COLO668 (cell line): ENCODE measurements around the gene ERICH6.
"Not testable (repeated sequence)": the region's sequence is repeated elsewhere in the genome, so short reads cannot be mapped to it uniquely, and the experiment has no call there.

ENCODE experiments used
- DNase-seq: peaks from one replicate; lab custom pipeline; 2025; ENCODE audit not compliant: unreplicated experiment; lab: John Stamatoyannopoulos, UW

Gene ERICH6

GRCh38 chr3:150682279-150682678 is 21.4 kb downstream of the ERICH6 start:
- DNase-seq, result no peak

GRCh38 chr3:150681057-150681456 is 22.7 kb downstream of the ERICH6 start:
- DNase-seq, result no peak

GRCh38 chr3:150680562-150680961 is 23.2 kb downstream of the ERICH6 start:
- DNase-seq, result no peak

GRCh38 chr3:150675587-150675986 is 28.1 kb downstream of the ERICH6 start:
- no peak for DNase-seq

- no peak for DNase-seq
Measured at GRCh38 chr3:150673966-150674365, 29.8 kb downstream of the ERICH6 start.

- no peak for DNase-seq
Measured at GRCh38 chr3:150666167-150666566, 37.6 kb downstream of the ERICH6 start.

GRCh38 chr3:150663461-150663860 is 40.3 kb downstream of the ERICH6 start:
- no peak for DNase-seq

- DNase-seq, result no peak
Measured at GRCh38 chr3:150662410-150663200, 41.1 kb downstream of the ERICH6 start.

GRCh38 chr3:150656316-150656715 is 47.4 kb downstream of the ERICH6 start:
- no peak for DNase-seq

GRCh38 chr3:150653110-150653561 is 50.6 kb downstream of the ERICH6 start:
- no peak for DNase-seq

- no peak for DNase-seq
Measured at GRCh38 chr3:150640256-150640655, 63.5 kb downstream of the ERICH6 start.

- no peak for DNase-seq
Measured at GRCh38 chr3:150639262-150639661, 64.5 kb downstream of the ERICH6 start.

GRCh38 chr3:150636258-150636657 is 67.5 kb downstream of the ERICH6 start:
- no peak for DNase-seq

GRCh38 chr3:150635526-150635925 is 68.2 kb downstream of the ERICH6 start:
- no peak for DNase-seq

- no peak for DNase-seq
Measured at GRCh38 chr3:150635076-150635475, 68.6 kb downstream of the ERICH6 start.

GRCh38 chr3:150631515-150632221 is 72.1 kb downstream of the ERICH6 start:
- DNase-seq, result no peak

- no peak for DNase-seq
Measured at GRCh38 chr3:150627557-150627956, 76.2 kb downstream of the ERICH6 start.

- no peak for DNase-seq
Measured at GRCh38 chr3:150626148-150626930, 77.4 kb downstream of the ERICH6 start.

GRCh38 chr3:150623945-150624344 is 79.8 kb downstream of the ERICH6 start:
- no peak for DNase-seq

GRCh38 chr3:150622955-150623354 is 80.8 kb downstream of the ERICH6 start:
- not testable (repeated sequence) for DNase-seq

GRCh38 chr3:150620002-150620689 is 83.6 kb downstream of the ERICH6 start:
- no peak for DNase-seq
